Measurements from ENCODE around the gene ADCY9. TPM values are rescaled to one million over a fixed set of nuclear protein-coding genes. Genes with fewer than 3 reads are reported as not detected.

ADCY9 gene
- total and polyA plus RNA-seq, 4 donors = 12.7 to 37.6 (median 17.6) TPM

DNA sequence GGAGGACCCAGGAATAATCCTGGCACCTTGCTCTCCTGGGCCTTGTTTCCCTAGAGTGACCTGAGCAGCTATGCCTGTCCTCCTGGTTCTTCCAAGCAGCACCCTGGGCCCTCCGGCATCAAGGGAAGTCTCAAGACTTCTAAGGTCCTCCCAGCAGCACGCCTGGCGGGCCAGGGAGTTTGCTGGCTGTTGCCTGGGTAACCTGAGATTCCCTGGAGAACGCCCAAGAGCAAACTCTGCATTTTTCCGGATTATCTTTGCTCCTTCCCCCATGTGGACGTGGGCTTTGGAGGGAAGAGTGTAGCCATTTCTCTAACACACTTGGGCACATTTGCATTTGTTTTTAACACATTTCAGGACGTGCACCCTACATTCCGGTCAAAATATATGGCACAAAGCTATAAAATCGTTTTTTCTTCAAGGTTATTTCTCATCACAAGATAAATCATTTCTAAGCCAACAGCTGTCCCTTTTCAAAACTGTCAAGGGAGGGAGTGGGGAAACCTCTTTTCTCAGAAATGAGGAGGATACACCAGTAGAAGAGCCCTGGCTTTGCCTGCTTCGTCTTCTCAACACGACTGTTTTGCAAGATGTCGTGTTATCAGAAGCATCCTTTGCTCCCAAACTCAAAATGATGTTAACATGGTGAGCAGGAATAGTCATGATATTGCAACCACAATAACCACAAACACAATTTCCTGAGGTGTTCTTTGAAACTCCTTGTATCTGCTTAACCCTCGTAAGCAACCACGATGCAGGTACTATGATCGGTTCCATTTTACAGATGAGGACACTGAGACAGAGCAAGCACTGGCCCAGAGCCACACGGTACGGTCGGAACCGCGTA lies 116.5 kb downstream of the ADCY9 start:
- Histone ChIP-seq H3K4me1 (ENCODE audit: control insufficient read depth in 5 of 5, insufficient read depth in 5 of 5, low read length in 5 of 5) (peaks cover 0 to 27% (median 22%) of the 10 kb centered on the region in 5 donors), H3K36me3 (ENCODE audit: control insufficient read depth in 4 of 4, insufficient read depth in 4 of 4, low read length in 4 of 4) (no peaks in the 10 kb centered on the region), H3K27me3 (ENCODE audit: control insufficient read depth in 3 of 3, insufficient read depth in 3 of 3, low read length in 2 of 3) (no peaks in the 10 kb centered on the region), H3K27ac (ENCODE audit: low read depth in 1 of 2, low read length in 1 of 2) (peak overlapping the region in 1 of 2 donors; percentile 76), H3K9me3 (ENCODE audit: control insufficient read depth in 4 of 4, insufficient read depth in 3 of 4, low read length in 3 of 4) (no peaks in the 10 kb centered on the region), H3K4me3 (no peak overlapping the region), H3K9ac (ENCODE audit: insufficient read depth in 1 of 2, low read length in 2 of 2) (peak overlapping the region in 1 of 2 donors; percentile 55)
- DNase-seq (peak; percentile 87 to 93 (median 93)), ATAC-seq (ENCODE audit: insufficient read depth, low FRiP score) (peak; percentile 51)
- WGBS, 2 donors = 70 to 73% methylated on average over 20 of the region's 20 CpGs
- no peak for TF ChIP-seq CTCF (IDR thresholded peaks at IDR 0.05; ENCODE audit: control extremely low read depth, extremely low read depth)

DNA sequence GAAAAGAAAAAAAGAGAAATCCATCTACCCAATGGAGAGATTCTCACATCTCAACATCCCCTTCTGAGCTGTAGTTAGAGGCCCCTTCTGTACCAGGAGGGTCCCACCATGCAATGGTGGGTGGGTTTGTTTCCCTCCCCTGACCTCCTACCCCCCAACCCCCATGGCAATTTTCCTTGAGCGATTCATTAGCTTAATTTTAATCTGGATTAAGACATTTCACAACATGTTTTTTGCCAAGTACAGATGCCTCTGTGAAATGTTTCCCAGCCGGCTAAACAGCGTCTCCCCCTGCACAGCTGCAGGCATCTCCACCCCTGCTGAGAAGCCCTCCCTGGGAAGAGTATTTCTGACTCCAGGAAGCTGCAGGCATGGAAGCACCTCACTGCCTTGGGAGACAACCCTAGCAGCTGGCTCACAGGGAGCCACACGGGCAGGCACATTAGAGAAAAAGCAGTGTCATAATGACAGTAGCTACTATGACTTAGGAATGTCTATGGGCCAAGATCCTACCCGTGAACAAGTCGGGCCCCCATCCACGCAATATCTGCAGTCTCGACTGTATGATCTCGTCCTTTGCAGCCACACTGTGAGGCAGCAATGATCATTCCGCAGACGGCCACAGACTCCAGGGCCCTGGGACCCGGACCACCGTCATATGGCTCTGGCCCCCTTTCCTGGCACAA lies 117.3 kb downstream of the ADCY9 start:
- Histone ChIP-seq H3K36me3 (ENCODE audit: control insufficient read depth in 4 of 4, insufficient read depth in 4 of 4, low read length in 4 of 4) (no peaks in the 10 kb centered on the region), H3K9me3 (ENCODE audit: control insufficient read depth in 4 of 4, insufficient read depth in 3 of 4, low read length in 3 of 4) (no peaks in the 10 kb centered on the region), H3K4me3 (no peak overlapping the region), H3K4me1 (ENCODE audit: control insufficient read depth in 5 of 5, insufficient read depth in 5 of 5, low read length in 5 of 5) (peaks cover 0 to 27% (median 22%) of the 10 kb centered on the region in 5 donors), H3K27ac (ENCODE audit: low read depth in 1 of 2, low read length in 1 of 2) (peak overlapping the region in 1 of 2 donors; percentile 76), H3K27me3 (ENCODE audit: control insufficient read depth in 3 of 3, insufficient read depth in 3 of 3, low read length in 2 of 3) (no peaks in the 10 kb centered on the region), H3K9ac (ENCODE audit: insufficient read depth in 1 of 2, low read length in 2 of 2) (peak overlapping the region in 1 of 2 donors; percentile 55)
- peak; percentile 68 to 83 (median 77) for DNase-seq
- ATAC-seq (ENCODE audit: insufficient read depth, low FRiP score) = peak; percentile 20
- WGBS, 2 donors = 75 to 76% methylated on average over 13 of the region's 13 CpGs
- TF ChIP-seq CTCF (IDR thresholded peaks at IDR 0.05; ENCODE audit: control extremely low read depth, extremely low read depth) = no peak

- no peak for DNase-seq
- 96 to 97% methylated on average over 15 of the region's 15 CpGs for WGBS, 2 donors
Observed at GRCh38 chr16:3997231-3997841, 118.9 kb downstream of the ADCY9 start.

More at GRCh38 chr16:3997231-3997841, 118.9 kb downstream of the ADCY9 start:
- no peaks in the 10 kb centered on the region for H3K9me3 ChIP-seq (ENCODE audit: control insufficient read depth in 4 of 4, insufficient read depth in 3 of 4, low read length in 3 of 4)
- H3K27ac ChIP-seq (ENCODE audit: low read depth in 1 of 2, low read length in 1 of 2) = no peak overlapping the region
- TF ChIP-seq CTCF (IDR thresholded peaks at IDR 0.05; ENCODE audit: control extremely low read depth, extremely low read depth) = no peak
- peaks cover 0 to 27% (median 22%) of the 10 kb centered on the region in 5 donors for H3K4me1 ChIP-seq (ENCODE audit: control insufficient read depth in 5 of 5, insufficient read depth in 5 of 5, low read length in 5 of 5)
- peaks cover 0 to 3% (median 1%) of the 10 kb centered on the region in 4 donors for H3K36me3 ChIP-seq (ENCODE audit: control insufficient read depth in 4 of 4, insufficient read depth in 4 of 4, low read length in 4 of 4)
- H3K27me3 ChIP-seq (ENCODE audit: control insufficient read depth in 3 of 3, insufficient read depth in 3 of 3, low read length in 2 of 3) = no peaks in the 10 kb centered on the region
- ATAC-seq (ENCODE audit: insufficient read depth, low FRiP score) = no peak
- no peak overlapping the region for H3K9ac ChIP-seq (ENCODE audit: insufficient read depth in 1 of 2, low read length in 2 of 2)
- H3K4me3 ChIP-seq = no peak overlapping the region
